Measurements from ENCODE around the gene STX1B.

The STX1B gene

GRCh38 chr16:30996324-30996984, 14.0 kb downstream of the STX1B start:
- DNase-seq (no peak), ATAC-seq (no peak)

GRCh38 chr16:30995927-30996323, 14.5 kb downstream of the STX1B start:
- ATAC-seq, result no peak
- no peak for DNase-seq

GRCh38 chr16:30992931-30993816, 17.3 kb downstream of the STX1B start:
- DNase-seq, result no peak
- ATAC-seq, result no peak

GRCh38 chr16:30992276-30992780, 18.1 kb downstream of the STX1B start:
- no peak for DNase-seq
- no peak for ATAC-seq

GRCh38 chr16:30991052-30991451, 19.4 kb downstream of the STX1B start:
- DNase-seq (no peak), ATAC-seq (no peak)

- DNase-seq (no peak), ATAC-seq (no peak)
Observed at GRCh38 chr16:30990105-30990504, 20.3 kb downstream of the STX1B start.

- ATAC-seq, result no peak
- DNase-seq, result no peak
Observed at GRCh38 chr16:30989469-30990047, 20.9 kb downstream of the STX1B start.

- ATAC-seq, result no peak
Observed at GRCh38 chr16:30987581-30988190, 22.8 kb downstream of the STX1B start.

GRCh38 chr16:30986129-30986991, 24.1 kb downstream of the STX1B start:
- ATAC-seq (no peak), DNase-seq (no peak)

More at GRCh38 chr16:30987581-30988190, 22.8 kb downstream of the STX1B start:
- DNase-seq, result no peak

- DNase-seq (no peak), ATAC-seq (no peak)
Observed at GRCh38 chr16:30985401-30986128, 24.9 kb downstream of the STX1B start.

- ATAC-seq, result peak; percentile 78
Observed at GRCh38 chr16:30984669-30985400, 25.6 kb downstream of the STX1B start, which contains the start of gene HSD3B7. Gene HSD3B7 (plus strand): TSS chr16:30985207. CDS start chr16:30985659, 452 bp downstream.

GRCh38 chr16:30983898-30984610, 26.4 kb downstream of the STX1B start:
- no peak for ATAC-seq

More at GRCh38 chr16:30984669-30985400, 25.6 kb downstream of the STX1B start, which contains the start of gene HSD3B7:
- peak; percentile 92 for DNase-seq

GRCh38 chr16:30983289-30983889, 27.0 kb downstream of the STX1B start:
- ATAC-seq, result no peak

More at GRCh38 chr16:30983898-30984610, 26.4 kb downstream of the STX1B start:
- DNase-seq, result no peak

GRCh38 chr16:30982548-30983288, 27.7 kb downstream of the STX1B start:
- DNase-seq (no peak), ATAC-seq (no peak)

More at GRCh38 chr16:30983289-30983889, 27.0 kb downstream of the STX1B start:
- DNase-seq, result no peak

GRCh38 chr16:30980959-30981358, 29.5 kb downstream of the STX1B start:
- no peak for ATAC-seq
- DNase-seq, result no peak

GRCh38 chr16:30980434-30980833, 30.0 kb downstream of the STX1B start:
- DNase-seq (no peak), ATAC-seq (no peak)

- no peak for ATAC-seq
- no peak for DNase-seq
Observed at GRCh38 chr16:30980023-30980371, 30.4 kb downstream of the STX1B start.

Measured in stimulated activated naive CD8-positive, alpha-beta T cell treated with anti-CD3 and anti-CD28 coated beads, Interleukin-15, Interleukin-2, amounts not matched to agents 100 U/mL and 50 U/mL, for 24 hours (primary cell).